ENCODE measurements around the gene OR4F15.

The OR4F15 gene

DNA sequence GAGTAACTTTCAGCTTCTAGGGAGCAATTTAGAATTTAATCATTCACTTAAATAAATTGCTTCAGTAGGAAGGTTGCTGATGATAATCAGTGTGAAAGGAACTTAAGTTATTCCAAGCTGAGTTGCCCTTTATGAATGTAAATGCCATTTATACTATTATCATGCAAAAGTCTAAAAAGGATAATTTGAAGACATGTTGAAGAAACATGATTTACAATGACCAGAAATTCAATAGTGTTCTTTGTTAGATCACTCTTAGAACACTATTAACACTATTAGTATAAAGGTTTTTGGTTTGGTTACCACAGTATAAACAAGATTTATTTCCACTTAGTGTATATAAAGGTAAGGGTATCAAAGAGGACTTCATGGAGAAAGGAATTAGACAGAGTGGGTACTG is 7.1 kb upstream of the OR4F15 start:
- DNase-seq = no peak

DNA sequence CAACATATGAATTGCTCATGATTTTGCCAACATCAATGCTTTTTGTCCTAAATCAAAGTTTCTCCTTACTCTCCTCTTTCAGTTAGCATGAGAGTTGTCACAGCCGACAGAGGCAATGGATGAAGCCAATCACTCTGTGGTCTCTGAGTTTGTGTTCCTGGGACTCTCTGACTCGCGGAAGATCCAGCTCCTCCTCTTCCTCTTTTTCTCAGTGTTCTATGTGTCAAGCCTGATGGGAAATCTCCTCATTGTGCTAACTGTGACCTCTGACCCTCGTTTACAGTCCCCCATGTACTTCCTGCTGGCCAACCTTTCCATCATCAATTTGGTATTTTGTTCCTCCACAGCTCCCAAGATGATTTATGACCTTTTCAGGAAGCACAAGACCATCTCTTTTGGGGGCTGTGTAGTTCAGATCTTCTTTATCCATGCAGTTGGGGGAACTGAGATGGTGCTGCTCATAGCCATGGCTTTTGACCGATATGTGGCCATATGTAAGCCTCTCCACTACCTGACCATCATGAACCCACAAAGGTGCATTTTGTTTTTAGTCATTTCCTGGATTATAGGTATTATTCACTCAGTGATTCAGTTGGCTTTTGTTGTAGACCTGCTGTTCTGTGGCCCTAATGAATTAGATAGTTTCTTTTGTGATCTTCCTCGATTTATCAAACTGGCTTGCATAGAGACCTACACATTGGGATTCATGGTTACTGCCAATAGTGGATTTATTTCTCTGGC is 6.2 kb upstream of the OR4F15 start:
- DNase-seq = no peak

DNA sequence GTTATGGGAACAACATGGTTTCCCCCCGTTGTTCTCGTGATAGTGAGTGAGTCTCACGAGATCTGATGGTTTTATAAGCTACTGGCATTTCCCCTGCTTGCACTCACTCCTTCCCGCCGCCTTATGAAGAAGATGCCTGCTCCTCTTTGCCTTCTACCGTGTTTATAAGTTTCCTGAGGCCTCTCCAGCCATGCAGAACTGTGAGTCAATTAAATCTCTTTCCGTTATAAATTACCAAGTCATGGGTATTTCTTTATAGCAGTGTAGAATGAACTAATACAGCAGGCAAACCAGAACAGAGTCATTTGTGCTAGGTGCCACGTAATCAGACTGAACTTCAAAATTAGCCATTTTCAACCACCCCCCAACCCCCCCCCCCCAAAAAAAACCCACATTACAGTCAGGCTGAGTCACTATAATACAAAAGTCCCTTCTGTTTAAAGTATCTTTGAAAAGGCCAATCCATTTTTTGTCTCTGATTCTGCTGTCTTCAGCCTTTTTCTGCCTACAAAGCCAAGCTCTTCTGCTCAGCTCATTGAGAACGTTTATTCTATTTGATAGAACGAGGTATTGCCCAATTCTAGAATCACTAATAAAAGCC is 4.6 kb upstream of the OR4F15 start:
- DNase-seq = no peak

DNA sequence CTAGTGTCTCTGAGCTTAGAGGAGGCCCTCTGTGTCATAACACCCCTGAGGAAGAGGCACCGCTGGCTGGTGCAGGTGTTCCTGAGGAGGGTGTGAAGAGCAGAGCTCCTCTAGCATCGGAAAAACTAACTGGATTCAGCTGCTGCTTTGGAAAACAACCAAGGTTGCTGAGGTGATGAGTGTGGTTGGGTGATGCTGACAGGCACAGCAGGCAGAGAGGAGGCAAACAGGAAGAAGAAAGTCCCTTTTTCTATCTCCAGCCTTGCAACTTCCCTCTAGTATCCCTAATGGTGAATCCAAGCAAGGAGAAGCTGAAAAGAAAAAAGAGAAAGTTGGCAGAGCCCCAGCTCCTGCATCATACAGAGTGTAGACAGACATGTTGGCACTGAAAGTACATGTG is 3.8 kb upstream of the OR4F15 start:
- DNase-seq = no peak

DNA sequence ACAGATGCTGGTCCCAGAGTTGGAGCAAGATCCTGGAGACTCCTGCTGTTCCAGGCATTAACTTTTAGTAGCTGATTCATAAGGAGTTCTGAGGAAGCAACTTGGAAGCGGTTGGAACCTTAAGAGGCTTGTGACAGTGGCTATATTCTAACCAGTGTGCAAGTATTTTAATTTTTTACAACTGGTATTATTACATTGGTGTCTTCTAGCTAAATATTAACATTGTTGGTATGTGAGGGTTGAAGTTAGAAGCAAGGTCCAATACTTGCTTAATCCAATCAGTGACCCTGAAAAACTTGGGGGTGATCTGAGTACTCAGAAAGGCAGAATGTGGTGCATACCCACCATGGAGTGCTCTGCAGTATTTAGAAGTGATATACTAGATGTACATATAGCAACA is 1.5 kb upstream of the OR4F15 start:
- DNase-seq = no peak

DNA sequence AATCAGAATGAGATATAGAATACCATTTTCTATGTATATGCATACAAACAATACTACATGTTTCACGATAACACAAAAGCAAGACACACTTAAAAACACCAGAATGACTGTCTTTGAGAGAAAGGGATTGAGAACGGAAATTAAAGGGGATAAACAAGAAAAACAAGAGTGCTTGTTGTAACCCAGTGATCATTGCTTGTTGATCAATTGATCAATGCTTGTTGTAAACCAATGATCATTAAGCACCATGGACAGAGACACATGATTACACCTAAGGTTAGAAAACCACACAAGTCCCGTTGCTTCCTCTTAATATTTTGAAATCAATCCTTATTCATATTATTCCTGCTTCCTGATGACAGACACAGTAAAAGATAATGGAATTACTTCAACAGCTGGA is 1.1 kb upstream of the OR4F15 start:
- no peak for DNase-seq

DNA sequence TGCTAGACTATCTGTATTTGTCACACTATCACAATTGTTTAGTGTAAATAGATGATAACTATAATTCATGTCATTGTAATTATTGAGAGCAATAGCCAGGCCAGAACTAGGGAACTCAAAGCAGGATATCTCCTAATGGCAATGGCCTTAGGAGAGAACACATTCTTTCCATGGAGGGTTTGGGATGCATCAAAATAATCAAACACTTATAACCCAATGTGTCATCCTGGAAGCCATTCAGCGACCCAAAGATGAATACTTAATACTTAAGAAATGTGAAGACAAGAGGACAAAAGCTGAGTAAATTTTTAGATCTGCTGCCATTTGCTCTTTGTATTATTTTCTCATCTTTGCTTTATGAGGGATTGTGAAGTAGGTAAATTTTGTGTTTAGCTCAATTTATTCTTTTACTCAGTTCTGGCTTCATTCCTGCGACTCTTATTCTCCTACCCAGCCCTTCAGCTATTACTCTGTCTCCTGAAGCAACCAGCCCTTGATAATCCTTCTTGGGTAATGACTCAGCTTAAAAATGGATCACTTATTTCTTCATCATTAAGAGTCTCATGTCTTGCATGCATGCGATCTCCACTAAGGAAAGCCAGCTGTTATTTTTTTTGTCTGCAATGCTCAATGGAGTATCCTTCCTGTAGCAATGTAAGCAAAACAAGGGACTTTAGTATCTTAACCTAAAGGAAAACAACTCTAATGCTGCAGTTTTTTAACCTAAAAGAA is 2.0 kb downstream of the OR4F15 start:
- DNase-seq = no peak

DNA sequence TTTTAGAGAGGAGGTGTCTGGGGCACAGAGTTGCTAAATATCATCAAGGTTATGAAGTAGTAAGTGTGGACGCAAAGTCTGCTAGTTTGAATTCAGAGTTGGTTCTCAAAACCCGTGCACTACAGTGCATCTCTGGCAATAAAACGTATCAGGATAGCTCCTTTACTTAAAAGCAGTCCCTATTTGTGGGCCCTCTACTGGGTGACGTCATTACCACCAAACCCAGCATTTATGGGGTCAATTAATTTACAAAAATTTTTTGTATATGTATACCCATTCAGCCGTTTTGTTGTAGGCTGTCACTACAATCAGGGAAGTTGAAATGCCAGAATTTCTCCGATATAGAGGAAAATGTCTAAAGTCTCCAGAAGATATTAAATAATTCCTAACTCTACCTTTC is 8.8 kb downstream of the OR4F15 start:
- DNase-seq = no peak

DNA sequence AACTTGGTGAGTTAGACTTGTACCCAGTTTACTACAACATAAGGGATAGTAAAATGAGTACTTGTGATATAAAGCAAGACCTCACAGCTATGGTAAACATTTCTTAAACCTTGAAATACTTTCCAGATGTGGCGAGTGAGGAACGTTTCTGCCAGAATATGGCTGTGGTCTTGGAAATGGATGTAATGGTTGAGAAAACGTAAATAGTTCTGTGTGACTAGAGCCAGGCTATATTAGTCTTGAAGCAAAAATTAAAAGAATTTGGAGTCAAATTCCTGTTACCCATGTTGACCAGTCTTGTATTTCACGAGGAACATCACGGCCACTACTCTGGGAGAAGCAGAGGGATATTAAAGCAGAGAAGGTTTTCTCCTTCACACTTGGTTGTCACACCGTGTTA is 15.3 kb downstream of the OR4F15 start:
- DNase-seq = peak; percentile 52

DNA sequence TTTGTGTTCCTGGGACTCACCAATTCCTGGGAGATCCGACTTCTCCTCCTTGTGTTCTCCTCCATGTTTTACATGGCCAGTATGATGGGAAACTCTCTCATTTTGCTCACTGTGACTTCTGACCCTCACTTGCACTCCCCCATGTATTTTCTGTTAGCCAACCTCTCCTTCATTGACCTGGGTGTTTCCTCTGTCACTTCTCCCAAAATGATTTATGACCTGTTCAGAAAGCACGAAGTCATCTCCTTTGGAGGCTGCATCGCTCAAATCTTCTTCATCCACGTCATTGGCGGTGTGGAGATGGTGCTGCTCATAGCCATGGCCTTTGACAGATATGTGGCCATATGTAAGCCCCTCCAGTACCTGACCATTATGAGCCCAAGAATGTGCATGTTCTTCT is 16.8 kb downstream of the OR4F15 start:
- no peak for DNase-seq

DNA sequence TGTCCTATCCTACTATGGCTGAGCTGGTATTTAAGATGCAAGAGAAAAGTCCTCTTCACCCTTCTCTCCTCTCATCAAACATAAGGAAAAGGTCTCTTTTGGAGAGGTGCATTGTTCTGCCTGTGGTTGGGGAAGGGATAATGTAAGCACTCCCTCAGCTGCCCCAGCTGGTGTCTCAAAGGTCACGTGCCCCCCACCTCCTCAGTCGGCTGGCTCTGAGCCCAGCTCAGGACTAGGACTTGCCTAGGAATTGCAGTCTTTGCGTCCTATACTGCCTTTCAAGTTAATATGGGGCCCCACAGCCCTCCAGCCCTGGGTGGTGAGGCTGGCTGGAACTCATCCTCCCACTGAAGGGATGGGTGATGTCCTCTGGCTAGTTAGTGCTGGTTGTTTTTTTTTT is 29.7 kb downstream of the OR4F15 start:
- DNase-seq = no peak

DNA sequence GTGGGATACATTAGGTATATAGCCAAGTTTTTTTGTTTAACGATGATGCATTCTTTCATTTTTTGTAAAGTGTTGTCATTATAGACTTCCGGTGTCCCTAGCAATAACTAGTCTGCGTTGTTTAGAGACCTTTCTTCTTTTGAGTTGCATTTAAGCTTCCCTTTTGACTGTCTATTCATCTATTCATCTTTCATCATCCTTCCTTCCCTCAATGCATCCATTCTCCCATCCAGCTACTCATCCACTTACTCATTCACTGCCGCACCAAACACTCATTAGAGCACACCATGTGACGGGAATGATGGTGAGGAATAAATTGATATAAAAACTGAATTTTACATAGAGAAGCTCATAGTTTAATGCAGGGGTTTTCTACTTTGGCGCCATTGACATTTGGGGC is 32.9 kb downstream of the OR4F15 start:
- no peak for DNase-seq

DNA sequence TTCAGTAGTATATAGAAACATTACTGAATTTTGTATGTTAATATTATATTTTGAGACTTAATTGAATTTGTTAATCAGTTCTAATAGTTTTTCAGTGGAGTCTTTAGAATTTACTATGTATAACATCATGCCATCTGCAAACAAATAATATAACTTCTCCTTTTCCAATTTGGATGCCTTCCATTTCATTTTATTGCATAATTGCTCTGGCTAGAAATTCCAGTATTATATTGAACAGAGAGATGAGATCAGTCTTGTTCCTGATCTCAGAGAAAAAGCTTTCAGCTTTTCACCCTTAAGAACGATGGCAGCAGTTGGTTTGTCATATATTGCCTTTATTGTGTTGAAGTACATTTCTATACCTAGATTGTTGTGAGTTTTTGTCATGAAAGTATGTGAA is 40.4 kb downstream of the OR4F15 start:
- no peak for DNase-seq

All from amniotic stem cell (primary cell).